Spleen (tissue), 11 donors: ENCODE results near the gene STRA8. TPM values are rescaled to one million over a fixed set of nuclear protein-coding genes. Genes with fewer than 3 reads are reported as not detected.
A peak's percentile ranks its signal among the peaks of the same experiment; 100 is the strongest.

Experiments
- DNase-seq: peaks from one replicate; pipeline ENCODE4 v3.0.0-alpha.2; 2020
- H3K27ac ChIP-seq, 8 donors: fragments of 200-600 bp; sonication (generic) in 7 of 8; 1 replicate in 4 of 8; 2 replicates in 4 of 8; pipeline versions ENCODE4 v1.5.0 to v1.8.0; 2016 to 2021; ENCODE audit warnings: inconsistent platforms in 4 of 8, mild to moderate bottlenecking in 4 of 8, moderate library complexity in 1 of 8
- H3K27me3 ChIP-seq, 7 donors: fragments of 200-600 bp; sonication (generic) in 6 of 7; replicated peaks in 1 of 7; 1 replicate in 4 of 7; 2 replicates in 3 of 7; pipeline versions ENCODE4 v1.5.0 to v1.8.0; 2016 to 2021; ENCODE audit warnings: inconsistent platforms in 3 of 7, mild to moderate bottlenecking in 1 of 7
- H3K36me3 ChIP-seq, 6 donors: fragments of 200-600 bp; sonication (generic) in 5 of 6; 1 replicate in 4 of 6; 2 replicates in 2 of 6; pipeline versions ENCODE4 v1.5.0 to v1.8.0; 2016 to 2021; ENCODE audit warnings: inconsistent platforms in 2 of 6
- H3K4me1 ChIP-seq, 6 donors: fragments of 200-600 bp; sonication (generic) in 5 of 6; 1 replicate in 3 of 6; 2 replicates in 3 of 6; pipeline versions ENCODE4 v1.5.0 to v1.8.0; 2016 to 2021; ENCODE audit warnings: inconsistent platforms in 3 of 6
- H3K4me3 ChIP-seq, 8 donors: fragments of 200-600 bp; sonication (generic) in 7 of 8; 1 replicate in 4 of 8; 2 replicates in 4 of 8; pipeline versions ENCODE4 v1.5.0 to v1.8.0; 2016 to 2021; ENCODE audit warnings: inconsistent platforms in 4 of 8, mild to moderate bottlenecking in 4 of 8, moderate library complexity in 2 of 8
- H3K9me3 ChIP-seq, 8 donors: fragments of 200-600 bp; sonication (generic) in 7 of 8; 1 replicate in 4 of 8; 2 replicates in 4 of 8; pipeline versions ENCODE4 v1.5.0 to v1.8.0; 2016 to 2021; ENCODE audit warnings: inconsistent platforms in 4 of 8
- CTCF ChIP-seq, 11 experiments: fragments of 200-600 bp in 7 of 11; fragments of 450-650 bp in 4 of 11; sonication (generic) in 4 of 11; IDR thresholded peaks in 8 of 11; conservative IDR thresholded peaks in 3 of 11; 1 replicate in 7 of 11; 2 replicates in 4 of 11; pipeline versions ENCODE4 v1.4.0 to v1.8.0; 2016 to 2021; ENCODE audit warnings: antibody characterized with exemption in 11 of 11, inconsistent platforms in 4 of 11, mild to moderate bottlenecking in 1 of 11
- POLR2A ChIP-seq, 3 donors: fragments of 450-650 bp; IDR thresholded peaks; one replicate each; pipeline ENCODE4 v1.5.1; 2017; ENCODE audit warnings: antibody characterized with exemption in 3 of 3, mild to moderate bottlenecking in 1 of 3
- POLR2AphosphoS5 ChIP-seq, 3 donors: sonication (generic); formaldehyde crosslinking; IDR thresholded peaks; one replicate each; pipeline ENCODE4 v1.5.1; 2017; ENCODE audit warnings: antibody characterized with exemption in 3 of 3
- WGBS, 5 donors: extraction: QIAGEN DNeasy Blood & Tissue Kit in 3 of 5; methylation state at CpG; one replicate each; pipeline versions ENCODE4 v1.1.5 to v1.1.7; 2013 to 2018; 5-methylcytosine and 5-hydroxymethylcytosine counted together
- intact Hi-C: fragments of 100-400 bp; cut with DNase I; formaldehyde crosslinking; loops from one replicate; pipeline ENCODE4 v1.15.0; 2023; ENCODE audit warnings: low total_unique reads
- polyA plus RNA-seq, 3 donors: library from polyadenylated mRNA; stranded (reverse); fragments of 200-250 nt; gene quantifications; one replicate each; pipeline ENCODE4 v1.2.1, GENCODE V29; 2013
- total RNA-seq, 7 donors: library from RNA; depleted of rRNA in 3 of 7; stranded (reverse); fragments of >200 nt in 3 of 7; fragmentation: NEBNext Ultra II Directional in 4 of 7; extraction: Animal tissue kit (Norgen Biotek cat#: 25700) in 4 of 7; gene quantifications; one replicate each; pipeline versions ENCODE4 v1.1.0 to v1.2.1, GENCODE V29; 2016 to 2021
- donor health status: healthy with polysubstance abuse.
- donor health status: DM: no; HTN: no; CAD: no; lungs with moderate emphysema.
- donor health status: DM: no; HTN: no; CAD: no.
- donor health status: Bipolar disorder and iron deficiency.
- donor health status: healthy.
- donor health status: DM: no; HTN: no; CAD: no.
- donor health status: DM: yes; HTN: yes; CAD: no.

Gene STRA8
- total and polyA plus RNA-seq, 10 donors: not detected

GRCh38 chr7:135204876-135205275, 28.8 kb upstream of the STRA8 start:
- TF ChIP-seq CTCF (IDR thresholded peaks at IDR 0.05 in 8 of 11, conservative IDR thresholded peaks at IDR 0.05 in 3 of 11) (no peak), POLR2A (IDR thresholded peaks at IDR 0.05) (no peak), POLR2AphosphoS5 (IDR thresholded peaks at IDR 0.05) (no peak)
- peak overlapping the region in 2 of 8 donors; percentile 43 to 57 for H3K27ac ChIP-seq
- no peaks in the 10 kb centered on the region for H3K27me3 ChIP-seq
- peaks cover 17 to 64% (median 32%) of the 10 kb centered on the region in 6 donors for H3K4me1 ChIP-seq
- intact Hi-C loops: no loop called here
- H3K36me3 ChIP-seq: peaks cover 2 to 64% (median 41%) of the 10 kb centered on the region in 6 donors
- 88 to 94% (median 91%) methylated on average over 5 of the region's 5 CpGs for WGBS, 5 donors
- no peak overlapping the region for H3K4me3 ChIP-seq
- no peak for DNase-seq
- no peaks in the 10 kb centered on the region for H3K9me3 ChIP-seq

GRCh38 chr7:135205850-135206249, 27.8 kb upstream of the STRA8 start:
- 95 to 97% (median 95%) methylated on average over 8 of the region's 8 CpGs for WGBS, 5 donors
- Histone ChIP-seq H3K4me1 (peaks cover 25 to 73% (median 42%) of the 10 kb centered on the region in 6 donors), H3K27me3 (no peaks in the 10 kb centered on the region), H3K4me3 (no peak overlapping the region), H3K36me3 (peaks cover 0 to 54% (median 33%) of the 10 kb centered on the region in 6 donors), H3K27ac (no peak overlapping the region), H3K9me3 (no peaks in the 10 kb centered on the region)
- TF ChIP-seq POLR2AphosphoS5 (IDR thresholded peaks at IDR 0.05): no peak
- no peak for TF ChIP-seq POLR2A (IDR thresholded peaks at IDR 0.05)
- no peak for TF ChIP-seq CTCF (IDR thresholded peaks at IDR 0.05 in 8 of 11, conservative IDR thresholded peaks at IDR 0.05 in 3 of 11)
- intact Hi-C loops: no loop called here
- no peak for DNase-seq

- no peak for DNase-seq
- Histone ChIP-seq H3K4me1 (peaks cover 25 to 75% (median 44%) of the 10 kb centered on the region in 6 donors), H3K9me3 (no peaks in the 10 kb centered on the region), H3K27ac (peak overlapping the region in 2 of 8 donors; percentile 2 to 17), H3K4me3 (no peak overlapping the region), H3K27me3 (no peaks in the 10 kb centered on the region), H3K36me3 (peaks cover 0 to 43% (median 24%) of the 10 kb centered on the region in 6 donors)
- WGBS, 5 donors: 61 to 73% (median 66%) methylated on average over 7 of the region's 7 CpGs
- no peak for TF ChIP-seq POLR2A (IDR thresholded peaks at IDR 0.05)
- intact Hi-C loops: no loop called here
Measured at GRCh38 chr7:135206941-135207391, 26.7 kb upstream of the STRA8 start.

- intact Hi-C loops: no loop called here
- Histone ChIP-seq H3K4me1 (peaks cover 25 to 75% (median 45%) of the 10 kb centered on the region in 6 donors), H3K4me3 (no peak overlapping the region), H3K27me3 (no peaks in the 10 kb centered on the region), H3K9me3 (no peaks in the 10 kb centered on the region), H3K36me3 (peaks cover 0 to 37% (median 23%) of the 10 kb centered on the region in 6 donors), H3K27ac (peak overlapping the region in 2 of 8 donors; percentile 2 to 17)
- DNase-seq: no peak
- 76 to 88% (median 80%) methylated on average over 8 of the region's 8 CpGs for WGBS, 5 donors
- TF ChIP-seq CTCF (IDR thresholded peaks at IDR 0.05 in 8 of 11, conservative IDR thresholded peaks at IDR 0.05 in 3 of 11): no peak
- TF ChIP-seq POLR2A (IDR thresholded peaks at IDR 0.05): no peak
- no peak for TF ChIP-seq POLR2AphosphoS5 (IDR thresholded peaks at IDR 0.05)
Measured at GRCh38 chr7:135207406-135208101, 26.1 kb upstream of the STRA8 start.
